ENCODE measurements around the gene B3GAT2. TPM values are rescaled to one million over a fixed set of nuclear protein-coding genes. Genes with fewer than 3 reads are reported as not detected.

B3GAT2 gene
- total and polyA plus RNA-seq, 12 donors = under 0.01 to 0.14 (median 0.03) TPM; not detected in 6

DNA sequence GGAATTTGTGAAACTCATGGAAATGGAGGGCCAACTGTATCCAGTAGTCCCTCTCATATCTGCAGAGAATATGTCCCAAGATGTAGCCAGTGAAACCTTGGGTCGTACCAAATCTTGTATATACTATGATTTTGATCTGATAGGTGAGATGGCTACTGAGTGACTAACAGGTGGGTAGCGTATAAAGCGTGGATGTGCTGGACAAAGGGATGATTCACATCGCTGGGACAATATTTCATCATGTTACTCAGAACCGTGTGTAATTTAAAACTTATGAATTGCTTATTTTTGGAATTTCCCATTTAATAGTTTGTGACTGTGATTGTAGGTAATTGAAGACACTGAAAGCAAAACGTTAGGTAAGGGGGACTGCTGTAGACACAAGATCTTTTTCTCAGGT is 145.1 kb downstream of the B3GAT2 start:
- TF ChIP-seq, protein P1, sequence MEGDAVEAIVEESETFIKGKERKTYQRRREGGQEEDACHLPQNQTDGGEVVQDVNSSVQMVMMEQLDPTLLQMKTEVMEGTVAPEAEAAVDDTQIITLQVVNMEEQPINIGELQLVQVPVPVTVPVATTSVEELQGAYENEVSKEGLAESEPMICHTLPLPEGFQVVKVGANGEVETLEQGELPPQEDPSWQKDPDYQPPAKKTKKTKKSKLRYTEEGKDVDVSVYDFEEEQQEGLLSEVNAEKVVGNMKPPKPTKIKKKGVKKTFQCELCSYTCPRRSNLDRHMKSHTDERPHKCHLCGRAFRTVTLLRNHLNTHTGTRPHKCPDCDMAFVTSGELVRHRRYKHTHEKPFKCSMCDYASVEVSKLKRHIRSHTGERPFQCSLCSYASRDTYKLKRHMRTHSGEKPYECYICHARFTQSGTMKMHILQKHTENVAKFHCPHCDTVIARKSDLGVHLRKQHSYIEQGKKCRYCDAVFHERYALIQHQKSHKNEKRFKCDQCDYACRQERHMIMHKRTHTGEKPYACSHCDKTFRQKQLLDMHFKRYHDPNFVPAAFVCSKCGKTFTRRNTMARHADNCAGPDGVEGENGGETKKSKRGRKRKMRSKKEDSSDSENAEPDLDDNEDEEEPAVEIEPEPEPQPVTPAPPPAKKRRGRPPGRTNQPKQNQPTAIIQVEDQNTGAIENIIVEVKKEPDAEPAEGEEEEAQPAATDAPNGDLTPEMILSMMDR (IDR thresholded peaks at IDR 0.05) = no peak
- TF ChIP-seq POLR2A (IDR thresholded peaks at IDR 0.05) = no peak
- no peaks in the 10 kb centered on the region for H3K36me3 ChIP-seq (replicated peaks in 1 of 2)
- H3K27ac ChIP-seq = no peak overlapping the region
- H3K9me3 ChIP-seq (replicated peaks in 1 of 3) = no peaks in the 10 kb centered on the region
- H3K4me3 ChIP-seq = no peak overlapping the region
- 87 to 93% (median 89%) methylated on average over 6 of the region's 6 CpGs for WGBS, 4 donors
- peaks cover 0 to 8% of the 10 kb centered on the region in 2 donors for H3K4me1 ChIP-seq (replicated peaks in 1 of 2)
- DNase-seq = no peak
- no peaks in the 10 kb centered on the region for H3K27me3 ChIP-seq
- intact Hi-C loops (cut with DNase I) = no loop called here

All from adrenal gland (tissue), 12 donors.